CD4-positive, alpha-beta T cell treated with Interleukin-10 for 1 hour (primary cell): ENCODE data around the gene CD22.

Experiments
- DNase-seq: peaks from one replicate; pipeline ENCODE4 v3.0.0-alpha.2; 2020

CD22 gene

GRCh38 chr19:35296644-35297514 is 32.1 kb upstream of the CD22 start:
- no peak for DNase-seq

- DNase-seq: no peak
These were observed 31.5 kb upstream of the CD22 start for GRCh38 chr19:35297515-35297848.

- no peak for DNase-seq
These were observed 31.1 kb upstream of the CD22 start for GRCh38 chr19:35297922-35298321.

- no peak for DNase-seq
These were observed 30.4 kb upstream of the CD22 start for GRCh38 chr19:35298561-35298972.

- no peak for DNase-seq
These were observed 29.3 kb upstream of the CD22 start for GRCh38 chr19:35299523-35300338.

GRCh38 chr19:35300339-35300649 is 28.7 kb upstream of the CD22 start:
- no peak for DNase-seq

GRCh38 chr19:35301961-35302360 is 27.0 kb upstream of the CD22 start:
- DNase-seq: no peak

- DNase-seq: no peak
These were observed 26.5 kb upstream of the CD22 start for GRCh38 chr19:35302446-35302845.

- DNase-seq: no peak
These were observed 25.6 kb upstream of the CD22 start for GRCh38 chr19:35303357-35303915.

- no peak for DNase-seq
These were observed 25.0 kb upstream of the CD22 start for GRCh38 chr19:35304036-35304435.

- no peak for DNase-seq
These were observed 23.8 kb upstream of the CD22 start for GRCh38 chr19:35305181-35305580.

GRCh38 chr19:35306473-35307246 is 22.3 kb upstream of the CD22 start:
- DNase-seq: no peak

- DNase-seq: no peak
These were observed 21.1 kb upstream of the CD22 start for GRCh38 chr19:35307931-35308330.

GRCh38 chr19:35308910-35309309 is 20.1 kb upstream of the CD22 start:
- no peak for DNase-seq

GRCh38 chr19:35309481-35310279 is 19.3 kb upstream of the CD22 start:
- DNase-seq: no peak

GRCh38 chr19:35310331-35310730 is 18.7 kb upstream of the CD22 start:
- DNase-seq: no peak

GRCh38 chr19:35310811-35311465 is 18.0 kb upstream of the CD22 start:
- DNase-seq: no peak

- DNase-seq: no peak
These were observed 16.9 kb upstream of the CD22 start for GRCh38 chr19:35311901-35312665.

- DNase-seq: no peak
These were observed 15.4 kb upstream of the CD22 start for GRCh38 chr19:35313587-35313986.

- no peak for DNase-seq
These were observed 15.0 kb upstream of the CD22 start for GRCh38 chr19:35314031-35314430.

- DNase-seq: no peak
These were observed 14.0 kb upstream of the CD22 start for GRCh38 chr19:35314858-35315470.
